Stimulated activated naive CD4-positive, alpha-beta T cell (primary cell): Measurements from ENCODE around the gene RANBP10.
"Not testable (repeated sequence)": the region's sequence is repeated elsewhere in the genome, so short reads cannot be mapped to it uniquely, and the experiment has no call there.

Source experiments
- DNase-seq, 6 experiments: peaks; one replicate each; lab custom pipeline; 2025; lab: John Stamatoyannopoulos, UW

The RANBP10 gene

GRCh38 chr16:67779256-67780014 is 26.9 kb downstream of the RANBP10 start:
- DNase-seq = no peak

- DNase-seq = no peak
Measured at GRCh38 chr16:67775273-67775672, 31.1 kb downstream of the RANBP10 start.

GRCh38 chr16:67774457-67774853 is 31.9 kb downstream of the RANBP10 start:
- DNase-seq = no peak

GRCh38 chr16:67773569-67774456 is 32.5 kb downstream of the RANBP10 start:
- no peak for DNase-seq

GRCh38 chr16:67773099-67773498 is 33.3 kb downstream of the RANBP10 start:
- DNase-seq = no peak

GRCh38 chr16:67770346-67770991 is 35.9 kb downstream of the RANBP10 start:
- no peak for DNase-seq

- DNase-seq = no peak
Measured at GRCh38 chr16:67767953-67768352, 38.4 kb downstream of the RANBP10 start.

- no peak for DNase-seq
Measured at GRCh38 chr16:67766291-67766690, 40.1 kb downstream of the RANBP10 start.

- no peak for DNase-seq
Measured at GRCh38 chr16:67764158-67764667, 42.1 kb downstream of the RANBP10 start.

- DNase-seq = no peak
Measured at GRCh38 chr16:67763066-67763465, 43.3 kb downstream of the RANBP10 start.

GRCh38 chr16:67762385-67762784 is 44.0 kb downstream of the RANBP10 start:
- DNase-seq = no peak

GRCh38 chr16:67761924-67762323 is 44.4 kb downstream of the RANBP10 start:
- no peak for DNase-seq

- DNase-seq = no peak
Measured at GRCh38 chr16:67760956-67761230, 45.5 kb downstream of the RANBP10 start.

- DNase-seq = no peak
Measured at GRCh38 chr16:67760206-67760955, 46.0 kb downstream of the RANBP10 start.

GRCh38 chr16:67758966-67759365 is 47.4 kb downstream of the RANBP10 start:
- no peak for DNase-seq

- no peak for DNase-seq
Measured at GRCh38 chr16:67758006-67758405, 48.4 kb downstream of the RANBP10 start.

GRCh38 chr16:67752641-67753040 is 53.7 kb downstream of the RANBP10 start:
- DNase-seq = no peak

- not testable (repeated sequence) for DNase-seq
Measured at GRCh38 chr16:67751331-67751730, 55.0 kb downstream of the RANBP10 start.

GRCh38 chr16:67750466-67750865 is 55.9 kb downstream of the RANBP10 start:
- DNase-seq = no peak

GRCh38 chr16:67749436-67750078 is 56.8 kb downstream of the RANBP10 start:
- no peak for DNase-seq

GRCh38 chr16:67748834-67749233 is 57.5 kb downstream of the RANBP10 start:
- no peak for DNase-seq
